KMS-11 (cell line): ENCODE data around the gene KRT38.

Experiments used
- H2AFZ ChIP-seq: fragments of 200-600 bp; sonication (generic); 2 replicates; pipeline ENCODE4 v1.6.1; 2016; ENCODE audit warnings: antibody characterized with exemption, mixed run types, low read depth
- H3K27ac ChIP-seq: fragments of 200-600 bp; sonication (generic); 2 replicates; pipeline ENCODE4 v1.6.1; 2016; ENCODE audit warnings: mild to moderate bottlenecking, mixed run types
- H3K27me3 ChIP-seq: fragments of 200-600 bp; sonication (generic); 2 replicates; pipeline ENCODE4 v1.6.1; 2017; ENCODE audit warnings: mild to moderate bottlenecking, low read depth, mixed run types, moderate library complexity; ENCODE audit not compliant: insufficient read depth
- H3K36me3 ChIP-seq: fragments of 200-600 bp; sonication (generic); 2 replicates; pipeline ENCODE4 v1.6.1; 2017; ENCODE audit warnings: mild to moderate bottlenecking, mixed run types; ENCODE audit not compliant: insufficient read depth
- H3K4me1 ChIP-seq: fragments of 200-600 bp; sonication (generic); 2 replicates; pipeline ENCODE4 v1.6.1; 2016; ENCODE audit warnings: mild to moderate bottlenecking, low read depth, mixed run types; ENCODE audit not compliant: poor library complexity, severe bottlenecking
- H3K4me2 ChIP-seq: fragments of 200-600 bp; sonication (generic); 2 replicates; pipeline ENCODE4 v1.7.0; 2016; ENCODE audit warnings: mild to moderate bottlenecking, mixed run types
- H3K4me3 ChIP-seq: fragments of 200-600 bp; sonication (generic); IDR thresholded peaks from 2 replicates; pipeline ENCODE4 v1.6.1; 2017; ENCODE audit warnings: low read depth, low read length, mixed read lengths; ENCODE audit not compliant: insufficient read depth
- H3K79me2 ChIP-seq: fragments of 200-600 bp; sonication (generic); 2 replicates; pipeline ENCODE4 v1.6.1; 2016; ENCODE audit warnings: low read depth, mixed run types; ENCODE audit not compliant: insufficient read depth
- H3K9ac ChIP-seq: fragments of 200-600 bp; sonication (generic); 2 replicates; pipeline ENCODE4 v1.6.1; 2016; ENCODE audit warnings: mild to moderate bottlenecking, mixed run types
- H4K20me1 ChIP-seq: fragments of 200-600 bp; sonication (generic); 2 replicates; pipeline ENCODE4 v1.6.1; 2016; ENCODE audit warnings: mild to moderate bottlenecking, mixed run types; ENCODE audit not compliant: insufficient read depth
- TF ChIP-seq, protein P1 (sequence below): fragments of 200-600 bp; sonication (generic); conservative IDR thresholded peaks from 2 replicates; pipeline ENCODE4 v1.6.1; 2017; ENCODE audit warnings: low read depth, mild to moderate bottlenecking, antibody characterized with exemption, low read length, moderate library complexity, mixed read lengths

The KRT38 gene

DNA sequence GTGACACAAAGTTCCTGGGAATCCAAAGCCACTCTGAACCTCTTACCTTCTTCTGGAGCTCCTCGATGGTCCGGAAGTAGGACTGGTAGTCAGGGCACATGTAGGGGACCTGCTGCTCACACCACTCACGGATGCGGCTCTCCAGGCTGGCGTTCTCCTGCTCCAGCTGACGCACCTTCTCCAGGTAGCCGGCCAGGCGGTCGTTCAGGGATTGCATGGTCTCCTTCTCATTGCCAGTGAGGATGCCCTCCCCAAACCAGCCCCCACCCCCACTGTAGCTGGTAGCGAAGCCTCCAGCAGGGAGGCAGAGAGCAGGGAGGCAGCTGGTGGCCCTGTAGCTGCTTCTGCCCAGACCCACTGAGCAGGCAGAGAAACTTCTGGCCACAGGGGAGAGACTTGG, 39.8 kb upstream of the KRT38 start:
- no peaks in the 10 kb centered on the region for H3K36me3 ChIP-seq
- no peak overlapping the region for H3K27ac ChIP-seq
- no peak overlapping the region for H3K9ac ChIP-seq
- H3K4me1 ChIP-seq: no peaks in the 10 kb centered on the region
- H3K4me3 ChIP-seq: no peak overlapping the region
- H3K27me3 ChIP-seq: no peaks in the 10 kb centered on the region
- no peaks in the 10 kb centered on the region for H4K20me1 ChIP-seq
- TF ChIP-seq, protein P1, sequence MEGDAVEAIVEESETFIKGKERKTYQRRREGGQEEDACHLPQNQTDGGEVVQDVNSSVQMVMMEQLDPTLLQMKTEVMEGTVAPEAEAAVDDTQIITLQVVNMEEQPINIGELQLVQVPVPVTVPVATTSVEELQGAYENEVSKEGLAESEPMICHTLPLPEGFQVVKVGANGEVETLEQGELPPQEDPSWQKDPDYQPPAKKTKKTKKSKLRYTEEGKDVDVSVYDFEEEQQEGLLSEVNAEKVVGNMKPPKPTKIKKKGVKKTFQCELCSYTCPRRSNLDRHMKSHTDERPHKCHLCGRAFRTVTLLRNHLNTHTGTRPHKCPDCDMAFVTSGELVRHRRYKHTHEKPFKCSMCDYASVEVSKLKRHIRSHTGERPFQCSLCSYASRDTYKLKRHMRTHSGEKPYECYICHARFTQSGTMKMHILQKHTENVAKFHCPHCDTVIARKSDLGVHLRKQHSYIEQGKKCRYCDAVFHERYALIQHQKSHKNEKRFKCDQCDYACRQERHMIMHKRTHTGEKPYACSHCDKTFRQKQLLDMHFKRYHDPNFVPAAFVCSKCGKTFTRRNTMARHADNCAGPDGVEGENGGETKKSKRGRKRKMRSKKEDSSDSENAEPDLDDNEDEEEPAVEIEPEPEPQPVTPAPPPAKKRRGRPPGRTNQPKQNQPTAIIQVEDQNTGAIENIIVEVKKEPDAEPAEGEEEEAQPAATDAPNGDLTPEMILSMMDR: no peak
- H3K4me2 ChIP-seq: no peak overlapping the region
- H2AFZ ChIP-seq: no peak overlapping the region
- H3K79me2 ChIP-seq: no peaks in the 10 kb centered on the region

DNA sequence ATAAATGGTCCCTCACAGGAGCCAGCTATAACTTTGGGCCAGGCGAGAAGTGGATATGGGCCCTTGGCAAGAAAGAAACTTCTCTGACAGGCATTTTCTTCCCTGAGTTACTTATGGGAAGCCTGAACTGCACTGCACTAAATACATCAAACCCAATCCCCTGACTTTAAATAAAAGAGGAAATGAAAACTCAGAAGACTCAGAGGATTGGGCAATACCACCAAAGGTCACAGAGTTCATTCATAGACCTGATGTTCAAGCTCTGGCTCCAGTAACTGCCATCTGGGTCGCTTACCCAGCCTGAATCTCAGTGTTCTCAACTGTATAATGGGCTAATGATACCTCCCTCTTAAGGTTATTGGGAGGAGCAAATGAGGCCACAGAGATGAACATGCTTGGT, 39.4 kb upstream of the KRT38 start:
- Histone ChIP-seq H3K79me2 (no peaks in the 10 kb centered on the region), H2AFZ (no peak overlapping the region), H3K27me3 (no peaks in the 10 kb centered on the region), H3K4me1 (no peaks in the 10 kb centered on the region), H4K20me1 (no peaks in the 10 kb centered on the region), H3K4me2 (no peak overlapping the region), H3K36me3 (no peaks in the 10 kb centered on the region), H3K9ac (no peak overlapping the region), H3K4me3 (no peak overlapping the region), H3K27ac (no peak overlapping the region)
- TF ChIP-seq, protein P1: no peak

DNA sequence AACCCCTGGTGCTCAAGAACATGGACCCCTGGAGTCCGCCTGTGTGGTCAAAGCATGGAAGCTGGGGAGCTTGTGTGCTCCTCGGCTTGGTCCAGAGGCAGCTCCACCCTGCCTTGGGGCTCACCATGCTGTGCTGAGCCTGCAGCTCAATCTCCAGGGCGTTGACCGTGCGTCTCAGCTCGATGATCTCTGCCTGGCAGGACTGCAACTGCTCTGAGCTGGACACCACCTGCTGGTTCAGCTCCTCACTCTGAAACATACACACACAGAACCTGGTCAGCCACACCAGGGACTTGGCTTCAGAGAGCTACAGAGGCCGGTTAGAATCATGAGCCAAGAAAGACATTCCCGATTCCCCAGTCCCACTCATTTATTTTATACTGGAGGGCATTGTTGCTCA, 37.5 kb upstream of the KRT38 start:
- Histone ChIP-seq H3K27me3 (no peaks in the 10 kb centered on the region), H3K4me3 (no peak overlapping the region), H3K9ac (no peak overlapping the region), H3K27ac (no peak overlapping the region), H3K36me3 (no peaks in the 10 kb centered on the region), H3K4me2 (no peak overlapping the region), H4K20me1 (no peaks in the 10 kb centered on the region), H3K4me1 (no peaks in the 10 kb centered on the region), H2AFZ (no peak overlapping the region), H3K79me2 (no peaks in the 10 kb centered on the region)
- TF ChIP-seq, protein P1: no peak

DNA sequence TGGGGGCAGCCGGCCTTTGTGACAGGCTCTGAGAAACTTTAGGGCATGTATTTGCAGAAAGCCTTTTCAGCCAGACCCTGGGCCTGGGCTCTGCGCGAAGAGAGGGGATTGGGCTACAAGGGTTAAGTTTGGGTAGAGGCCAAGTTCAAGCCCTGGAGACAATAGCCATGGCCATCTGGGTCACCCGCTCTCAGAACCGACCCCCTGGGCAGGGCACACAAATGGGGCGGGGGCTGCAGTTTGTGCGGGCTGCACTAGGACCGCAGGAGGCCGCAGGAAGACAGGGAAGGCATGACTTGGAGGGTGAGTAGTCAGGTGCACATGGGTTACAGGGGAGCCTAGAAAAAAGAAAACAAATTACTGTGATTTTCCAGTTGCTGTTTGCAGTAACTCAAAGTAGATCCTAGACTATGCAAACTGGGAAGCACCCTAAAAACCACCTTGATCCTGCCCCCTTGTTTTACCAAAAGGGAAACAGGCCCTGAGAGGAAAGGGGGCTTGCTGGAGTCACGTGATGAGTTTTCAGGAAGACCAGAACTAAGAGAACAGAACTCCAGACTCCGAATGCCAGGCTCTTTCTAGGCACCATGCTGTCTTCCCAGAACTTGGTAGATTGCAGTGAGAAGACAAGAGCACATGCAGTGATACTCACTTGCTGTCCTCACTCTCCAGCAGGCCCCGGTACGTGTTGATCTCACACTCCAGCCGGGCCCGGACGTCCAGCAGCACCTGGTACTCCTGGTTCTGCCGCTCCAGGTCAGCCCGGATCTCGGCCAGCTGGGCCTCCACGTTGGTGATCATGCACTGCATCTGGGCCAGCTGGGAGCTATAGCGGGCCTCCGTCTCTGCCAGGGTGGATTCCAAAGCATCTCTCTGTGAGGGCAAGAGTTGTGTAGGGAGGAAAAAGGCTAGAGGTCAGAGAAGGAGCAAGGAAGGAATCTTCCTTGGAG, 36.4 kb upstream of the KRT38 start:
- no peaks in the 10 kb centered on the region for H3K36me3 ChIP-seq
- TF ChIP-seq, protein P1: no peak
- no peak overlapping the region for H2AFZ ChIP-seq
- no peaks in the 10 kb centered on the region for H3K4me1 ChIP-seq
- no peaks in the 10 kb centered on the region for H3K27me3 ChIP-seq
- no peaks in the 10 kb centered on the region for H3K79me2 ChIP-seq
- H3K9ac ChIP-seq: no peak overlapping the region
- H3K27ac ChIP-seq: no peak overlapping the region
- no peak overlapping the region for H3K4me3 ChIP-seq
- no peaks in the 10 kb centered on the region for H4K20me1 ChIP-seq
- H3K4me2 ChIP-seq: no peak overlapping the region
